Measurements from ENCODE around the gene NRIP3. TPM values are rescaled to one million over a fixed set of nuclear protein-coding genes. Genes with fewer than 3 reads are reported as not detected.
A peak's percentile ranks its signal among the peaks of the same experiment; 100 is the strongest.

Gene NRIP3
- total and polyA plus RNA-seq, 2 of the 13 experiments (the other 11 are each of a cell fraction or from before 2014, with no cell fraction given): 0.04 to 0.07 TPM

GRCh38 chr11:8964324-8965320 is 39.2 kb downstream of the NRIP3 start, which contains the start of gene TMEM9B (continued):
- TF ChIP-seq ZBTB4 (CRISPR knock-in tag; IDR thresholded peaks at IDR 0.05; ENCODE audit: borderline replicate concordance): peak; percentile 56; the same call in 1 of the 2 replicates
- TF ChIP-seq ZNF382 (CRISPR knock-in tag; IDR thresholded peaks at IDR 0.05; ENCODE audit: borderline replicate concordance): no peak
- TF ChIP-seq TRAFD1 (CRISPR knock-in tag; IDR thresholded peaks at IDR 0.05; ENCODE audit: borderline replicate concordance): no peak
- TF ChIP-seq MYNN (CRISPR knock-in tag; IDR thresholded peaks at IDR 0.05; ENCODE audit: low read depth): no peak
- no peak for TF ChIP-seq ZBTB49 (CRISPR knock-in tag; IDR thresholded peaks at IDR 0.05; ENCODE audit: borderline replicate concordance)
- no peak for TF ChIP-seq ZNF33A (CRISPR knock-in tag; IDR thresholded peaks at IDR 0.05; ENCODE audit: borderline replicate concordance)
- TF ChIP-seq, protein P1, sequence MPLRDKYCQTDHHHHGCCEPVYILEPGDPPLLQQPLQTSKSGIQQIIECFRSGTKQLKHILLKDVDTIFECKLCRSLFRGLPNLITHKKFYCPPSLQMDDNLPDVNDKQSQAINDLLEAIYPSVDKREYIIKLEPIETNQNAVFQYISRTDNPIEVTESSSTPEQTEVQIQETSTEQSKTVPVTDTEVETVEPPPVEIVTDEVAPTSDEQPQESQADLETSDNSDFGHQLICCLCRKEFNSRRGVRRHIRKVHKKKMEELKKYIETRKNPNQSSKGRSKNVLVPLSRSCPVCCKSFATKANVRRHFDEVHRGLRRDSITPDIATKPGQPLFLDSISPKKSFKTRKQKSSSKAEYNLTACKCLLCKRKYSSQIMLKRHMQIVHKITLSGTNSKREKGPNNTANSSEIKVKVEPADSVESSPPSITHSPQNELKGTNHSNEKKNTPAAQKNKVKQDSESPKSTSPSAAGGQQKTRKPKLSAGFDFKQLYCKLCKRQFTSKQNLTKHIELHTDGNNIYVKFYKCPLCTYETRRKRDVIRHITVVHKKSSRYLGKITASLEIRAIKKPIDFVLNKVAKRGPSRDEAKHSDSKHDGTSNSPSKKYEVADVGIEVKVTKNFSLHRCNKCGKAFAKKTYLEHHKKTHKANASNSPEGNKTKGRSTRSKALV (CRISPR knock-in tag; IDR thresholded peaks at IDR 0.05): peak; percentile 66; the same call in 1 of the 2 replicates
- no peak for TF ChIP-seq PHB2 (IDR thresholded peaks at IDR 0.05; ENCODE audit: partially characterized antibody)
- no peak for TF ChIP-seq LBX2 (CRISPR knock-in tag; IDR thresholded peaks at IDR 0.05; ENCODE audit: borderline replicate concordance)
- no peak for TF ChIP-seq ZNF326 (CRISPR knock-in tag; IDR thresholded peaks at IDR 0.05; ENCODE audit: borderline replicate concordance)
- TF ChIP-seq, protein P2, sequence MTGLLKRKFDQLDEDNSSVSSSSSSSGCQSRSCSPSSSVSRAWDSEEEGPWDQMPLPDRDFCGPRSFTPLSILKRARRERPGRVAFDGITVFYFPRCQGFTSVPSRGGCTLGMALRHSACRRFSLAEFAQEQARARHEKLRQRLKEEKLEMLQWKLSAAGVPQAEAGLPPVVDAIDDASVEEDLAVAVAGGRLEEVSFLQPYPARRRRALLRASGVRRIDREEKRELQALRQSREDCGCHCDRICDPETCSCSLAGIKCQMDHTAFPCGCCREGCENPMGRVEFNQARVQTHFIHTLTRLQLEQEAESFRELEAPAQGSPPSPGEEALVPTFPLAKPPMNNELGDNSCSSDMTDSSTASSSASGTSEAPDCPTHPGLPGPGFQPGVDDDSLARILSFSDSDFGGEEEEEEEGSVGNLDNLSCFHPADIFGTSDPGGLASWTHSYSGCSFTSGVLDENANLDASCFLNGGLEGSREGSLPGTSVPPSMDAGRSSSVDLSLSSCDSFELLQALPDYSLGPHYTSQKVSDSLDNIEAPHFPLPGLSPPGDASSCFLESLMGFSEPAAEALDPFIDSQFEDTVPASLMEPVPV (CRISPR knock-in tag; IDR thresholded peaks at IDR 0.05): peak; percentile 10; the same call in 1 of the 2 replicates
- peak; percentile 64; the same call in 1 of the 2 replicates for TF ChIP-seq ZNF709 (CRISPR knock-in tag; IDR thresholded peaks at IDR 0.05)
- TF ChIP-seq TCF7 (IDR thresholded peaks at IDR 0.05; ENCODE audit: low read depth): no peak
